ENCODE measurements around the gene SGCD. TPM values are rescaled to one million over a fixed set of nuclear protein-coding genes. Genes with fewer than 3 reads are reported as not detected.

SGCD gene
- polyA plus RNA-seq, 1 of the 3 experiments (the other 2 are of a cell fraction) = 0.87 TPM

- Histone ChIP-seq H3K4me1 (ENCODE audit: control insufficient read depth in 1 of 2, insufficient read depth in 2 of 2, low read depth in 1 of 2, low read length in 1 of 2) (no peaks in the 10 kb centered on the region), H3K4me2 (no peak overlapping the region), H3K9me3 (no peaks in the 10 kb centered on the region), H3K9me2 (no peaks in the 10 kb centered on the region), H3K36me3 (replicated peaks in 1 of 2; ENCODE audit: control insufficient read depth in 1 of 2, insufficient read depth in 2 of 2, low read length in 1 of 2) (no peaks in the 10 kb centered on the region), H4K20me1 (ENCODE audit: insufficient read depth) (no peaks in the 10 kb centered on the region), H3K27me3 (ENCODE audit: insufficient read depth) (no peaks in the 10 kb centered on the region), H3F3A (replicated peaks; ENCODE audit: insufficient read depth) (no peaks in the 10 kb centered on the region), H3K79me2 (ENCODE audit: insufficient read depth) (no peaks in the 10 kb centered on the region), H2AFZ (ENCODE audit: low read depth) (no peak overlapping the region), H3K4me3 (ENCODE audit: low read depth in 2 of 2, low read length in 1 of 2) (no peak overlapping the region), H3K9ac (no peak overlapping the region), H3K27ac (ENCODE audit: low read depth in 2 of 2, low read length in 1 of 2) (no peak overlapping the region)
- ChIA-PET CTCF (interaction anchor here (5.7 kb wide), 1 partner anchor 869 kb away, joined by 40 read pairs; no protein-coding TSS in a partner anchor), POLR2A (no interaction called here)
- no peak for DNase-seq
- TF ChIP-seq NFIC (IDR thresholded peaks at IDR 0.05; ENCODE audit: borderline replicate concordance) = no peak
- WGBS (ENCODE audit: low lambda C conversion rate) = 62% methylated on average over 1 of the region's 1 CpG
Measured at GRCh38 chr5:156812959-156813358, 486.0 kb downstream of the SGCD start.

DNA sequence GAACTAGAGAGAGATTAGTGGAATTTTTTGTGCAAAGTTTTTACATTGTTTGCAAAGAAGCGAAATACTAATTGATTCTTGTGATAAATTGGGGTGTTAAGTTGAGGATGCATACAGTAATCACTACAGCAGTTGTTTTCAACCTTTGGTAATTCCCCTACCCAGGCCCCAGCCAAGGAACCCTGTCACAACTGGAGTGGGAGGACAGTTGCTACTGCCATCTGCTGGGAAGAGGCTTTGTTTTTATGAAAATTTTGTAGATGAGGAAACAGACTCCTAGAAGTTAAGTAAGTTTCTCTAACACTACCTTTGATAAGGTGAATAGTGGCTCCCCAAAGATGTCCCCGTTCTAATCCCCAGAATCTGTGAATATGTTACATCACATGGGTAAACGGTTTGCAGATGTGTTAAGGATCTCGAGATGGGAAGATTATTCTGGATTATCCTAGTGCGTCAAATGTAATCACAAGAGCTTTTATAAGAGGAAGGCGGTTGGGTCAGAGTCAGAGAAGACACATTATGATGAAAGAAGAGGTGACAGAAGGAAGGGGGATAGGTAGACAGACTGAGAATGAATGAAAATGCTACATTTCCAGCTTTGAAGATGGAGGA, 489.1 kb downstream of the SGCD start:
- no peaks in the 10 kb centered on the region for H3K9me2 ChIP-seq
- no peaks in the 10 kb centered on the region for H4K20me1 ChIP-seq (ENCODE audit: insufficient read depth)
- ChIA-PET POLR2A (no interaction called here), CTCF (interaction anchor here (0.6 to 5.7 kb wide), 10 partner anchors 9 to 1677 kb away, joined by 3 to 40 read pairs (median 4); no protein-coding TSS in a partner anchor)
- H3K36me3 ChIP-seq (replicated peaks in 1 of 2; ENCODE audit: control insufficient read depth in 1 of 2, insufficient read depth in 2 of 2, low read length in 1 of 2) = no peaks in the 10 kb centered on the region
- no peak overlapping the region for H3K9ac ChIP-seq
- peak; percentile 53 for DNase-seq
- no peaks in the 10 kb centered on the region for H3K79me2 ChIP-seq (ENCODE audit: insufficient read depth)
- no peak overlapping the region for H3K4me2 ChIP-seq
- H3K4me3 ChIP-seq (ENCODE audit: low read depth in 2 of 2, low read length in 1 of 2) = no peak overlapping the region; a peak in 1 of 4 replicates
- H3K4me1 ChIP-seq (ENCODE audit: control insufficient read depth in 1 of 2, insufficient read depth in 2 of 2, low read depth in 1 of 2, low read length in 1 of 2) = no peaks in the 10 kb centered on the region
- H3K27ac ChIP-seq (ENCODE audit: low read depth in 2 of 2, low read length in 1 of 2) = no peak overlapping the region
- no peaks in the 10 kb centered on the region for H3K9me3 ChIP-seq
- no peaks in the 10 kb centered on the region for H3K27me3 ChIP-seq (ENCODE audit: insufficient read depth)
- no peak overlapping the region for H2AFZ ChIP-seq (ENCODE audit: low read depth)
- H3F3A ChIP-seq (replicated peaks; ENCODE audit: insufficient read depth) = no peaks in the 10 kb centered on the region
- WGBS (ENCODE audit: low lambda C conversion rate) = 30% methylated on average over 6 of the region's 6 CpGs
- TF ChIP-seq, protein P1, sequence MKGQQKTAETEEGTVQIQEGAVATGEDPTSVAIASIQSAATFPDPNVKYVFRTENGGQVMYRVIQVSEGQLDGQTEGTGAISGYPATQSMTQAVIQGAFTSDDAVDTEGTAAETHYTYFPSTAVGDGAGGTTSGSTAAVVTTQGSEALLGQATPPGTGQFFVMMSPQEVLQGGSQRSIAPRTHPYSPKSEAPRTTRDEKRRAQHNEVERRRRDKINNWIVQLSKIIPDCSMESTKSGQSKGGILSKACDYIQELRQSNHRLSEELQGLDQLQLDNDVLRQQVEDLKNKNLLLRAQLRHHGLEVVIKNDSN (IDR thresholded peaks at IDR 0.05; ENCODE audit: borderline replicate concordance, low read depth) = no peak
- no peak for TF ChIP-seq MEF2A (IDR thresholded peaks at IDR 0.05; ENCODE audit: borderline replicate concordance, low read depth)
- no peak for TF ChIP-seq NFIC (IDR thresholded peaks at IDR 0.05; ENCODE audit: borderline replicate concordance)
- no peak for TF ChIP-seq TEAD4 (IDR thresholded peaks at IDR 0.05; ENCODE audit: borderline replicate concordance, insufficient read depth)
- TF ChIP-seq ZBTB33 (IDR thresholded peaks at IDR 0.05; ENCODE audit: borderline replicate concordance, low read depth) = no peak
- peak; percentile 62; the same call in 1 of the 2 replicates for TF ChIP-seq SMC3 (IDR thresholded peaks at IDR 0.05; ENCODE audit: low read depth, low read length)
- TF ChIP-seq FOSL2 (IDR thresholded peaks at IDR 0.05; ENCODE audit: borderline replicate concordance, low read depth) = no peak
- no peak for TF ChIP-seq MXI1 (IDR thresholded peaks at IDR 0.05; ENCODE audit: low read depth, low read length)
- peak; percentile 77 for TF ChIP-seq RAD21 (IDR thresholded peaks at IDR 0.05; ENCODE audit: low read length)
- TF ChIP-seq EP300 (IDR thresholded peaks at IDR 0.05; ENCODE audit: borderline replicate concordance in 1 of 2, low read depth in 1 of 2, low read length in 1 of 2) = no peak
- TF ChIP-seq JUND (IDR thresholded peaks at IDR 0.05) = no peak
- TF ChIP-seq, protein P2, sequence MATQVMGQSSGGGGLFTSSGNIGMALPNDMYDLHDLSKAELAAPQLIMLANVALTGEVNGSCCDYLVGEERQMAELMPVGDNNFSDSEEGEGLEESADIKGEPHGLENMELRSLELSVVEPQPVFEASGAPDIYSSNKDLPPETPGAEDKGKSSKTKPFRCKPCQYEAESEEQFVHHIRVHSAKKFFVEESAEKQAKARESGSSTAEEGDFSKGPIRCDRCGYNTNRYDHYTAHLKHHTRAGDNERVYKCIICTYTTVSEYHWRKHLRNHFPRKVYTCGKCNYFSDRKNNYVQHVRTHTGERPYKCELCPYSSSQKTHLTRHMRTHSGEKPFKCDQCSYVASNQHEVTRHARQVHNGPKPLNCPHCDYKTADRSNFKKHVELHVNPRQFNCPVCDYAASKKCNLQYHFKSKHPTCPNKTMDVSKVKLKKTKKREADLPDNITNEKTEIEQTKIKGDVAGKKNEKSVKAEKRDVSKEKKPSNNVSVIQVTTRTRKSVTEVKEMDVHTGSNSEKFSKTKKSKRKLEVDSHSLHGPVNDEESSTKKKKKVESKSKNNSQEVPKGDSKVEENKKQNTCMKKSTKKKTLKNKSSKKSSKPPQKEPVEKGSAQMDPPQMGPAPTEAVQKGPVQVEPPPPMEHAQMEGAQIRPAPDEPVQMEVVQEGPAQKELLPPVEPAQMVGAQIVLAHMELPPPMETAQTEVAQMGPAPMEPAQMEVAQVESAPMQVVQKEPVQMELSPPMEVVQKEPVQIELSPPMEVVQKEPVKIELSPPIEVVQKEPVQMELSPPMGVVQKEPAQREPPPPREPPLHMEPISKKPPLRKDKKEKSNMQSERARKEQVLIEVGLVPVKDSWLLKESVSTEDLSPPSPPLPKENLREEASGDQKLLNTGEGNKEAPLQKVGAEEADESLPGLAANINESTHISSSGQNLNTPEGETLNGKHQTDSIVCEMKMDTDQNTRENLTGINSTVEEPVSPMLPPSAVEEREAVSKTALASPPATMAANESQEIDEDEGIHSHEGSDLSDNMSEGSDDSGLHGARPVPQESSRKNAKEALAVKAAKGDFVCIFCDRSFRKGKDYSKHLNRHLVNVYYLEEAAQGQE (IDR thresholded peaks at IDR 0.05; ENCODE audit: low read depth, low read length) = no peak
- TF ChIP-seq RCOR1 (IDR thresholded peaks at IDR 0.05; ENCODE audit: low read length) = no peak
- no peak for TF ChIP-seq NRF1 (IDR thresholded peaks at IDR 0.05; ENCODE audit: low read depth, low read length)
- TF ChIP-seq CTCF (IDR thresholded peaks at IDR 0.05) = peak; percentile 51
- TF ChIP-seq, protein P3, sequence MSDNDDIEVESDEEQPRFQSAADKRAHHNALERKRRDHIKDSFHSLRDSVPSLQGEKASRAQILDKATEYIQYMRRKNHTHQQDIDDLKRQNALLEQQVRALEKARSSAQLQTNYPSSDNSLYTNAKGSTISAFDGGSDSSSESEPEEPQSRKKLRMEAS (IDR thresholded peaks at IDR 0.05; ENCODE audit: low read depth) = no peak
- TF ChIP-seq SIN3A (IDR thresholded peaks at IDR 0.05; ENCODE audit: borderline replicate concordance, low read depth, low read length) = no peak

All from SK-N-SH (cell line).